GM18511 (cell line): ENCODE results near the gene TNC.

ENCODE experiments used
- ATAC-seq: cut with Tn5 transposase; IDR thresholded peaks from one replicate; pipeline ENCODE4 v1.9.1; 2021; ENCODE audit warnings: mild to moderate bottlenecking, moderate library complexity; ENCODE audit not compliant: unreplicated experiment

Gene TNC

DNA sequence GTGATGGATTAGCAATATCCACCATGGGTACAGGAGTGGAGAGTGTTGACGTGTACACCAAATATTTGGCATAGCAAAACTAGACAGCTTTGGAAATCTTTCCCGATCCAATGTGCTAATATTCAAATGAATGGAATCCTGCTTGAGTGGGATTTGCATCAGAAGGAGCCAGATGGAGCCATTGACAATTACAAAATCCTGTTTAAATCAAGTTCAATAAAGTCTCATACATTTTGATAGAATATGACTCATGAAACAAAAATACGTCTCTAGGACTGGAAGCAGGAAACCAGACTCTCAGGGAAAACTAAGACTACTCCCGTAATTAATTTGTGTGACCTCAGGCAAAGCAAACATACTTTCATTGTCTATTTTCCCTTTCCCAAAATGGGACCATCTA, 13.0 kb downstream of the TNC start:
- ATAC-seq, result no peak

DNA sequence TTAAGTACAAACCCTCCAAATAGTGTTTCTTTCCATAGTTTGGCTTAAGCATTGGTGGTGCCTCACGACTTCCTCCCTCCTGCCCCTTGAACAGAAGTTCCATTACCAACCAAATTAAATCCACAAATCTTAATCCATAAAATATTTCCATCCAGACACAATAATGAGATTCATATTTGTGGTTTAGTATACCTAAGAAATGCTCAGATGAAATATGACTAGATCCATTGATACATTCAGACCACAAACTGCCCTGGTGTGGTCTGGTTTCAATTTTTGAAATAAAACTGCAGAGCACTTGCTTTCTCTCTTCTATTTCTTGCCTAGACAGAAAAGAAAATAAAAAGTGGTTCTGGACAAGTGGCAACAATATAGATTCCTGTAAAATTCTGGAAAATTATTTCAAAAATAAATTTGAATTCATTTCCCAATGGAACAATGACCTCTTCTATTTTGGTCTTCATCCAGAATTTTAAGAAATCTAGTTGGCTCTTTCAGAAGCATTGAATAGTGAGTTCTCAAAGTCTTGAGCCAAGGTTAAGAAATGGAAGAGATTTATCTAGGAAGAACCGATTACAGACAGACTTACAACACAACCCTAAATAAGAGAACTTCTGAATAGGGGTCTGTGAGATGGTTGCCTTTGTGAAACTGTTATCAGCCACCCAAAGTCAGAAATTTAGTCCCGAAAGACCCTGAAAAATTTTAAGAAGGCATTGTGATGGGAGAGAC, 14.0 kb downstream of the TNC start:
- no peak for ATAC-seq

DNA sequence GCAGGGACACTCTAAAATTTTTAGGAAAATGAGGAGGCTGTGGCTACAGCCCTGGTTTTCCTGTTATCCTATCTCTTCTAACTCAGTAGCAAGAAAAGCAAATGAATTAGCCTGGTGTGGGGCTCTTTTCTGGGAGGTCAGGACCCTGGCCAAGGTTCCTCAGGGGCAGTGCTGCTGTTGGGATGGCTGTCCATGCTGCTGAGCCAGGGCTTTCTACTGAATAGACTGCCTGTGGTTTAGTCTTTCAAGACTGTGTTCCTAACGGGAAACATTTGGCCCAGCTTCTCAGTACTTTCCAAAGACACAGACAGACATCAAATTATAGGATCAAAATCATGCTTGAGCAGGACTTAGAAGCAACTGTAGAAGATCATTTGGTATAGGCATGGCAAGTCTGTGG, 18.1 kb downstream of the TNC start:
- ATAC-seq, result no peak

DNA sequence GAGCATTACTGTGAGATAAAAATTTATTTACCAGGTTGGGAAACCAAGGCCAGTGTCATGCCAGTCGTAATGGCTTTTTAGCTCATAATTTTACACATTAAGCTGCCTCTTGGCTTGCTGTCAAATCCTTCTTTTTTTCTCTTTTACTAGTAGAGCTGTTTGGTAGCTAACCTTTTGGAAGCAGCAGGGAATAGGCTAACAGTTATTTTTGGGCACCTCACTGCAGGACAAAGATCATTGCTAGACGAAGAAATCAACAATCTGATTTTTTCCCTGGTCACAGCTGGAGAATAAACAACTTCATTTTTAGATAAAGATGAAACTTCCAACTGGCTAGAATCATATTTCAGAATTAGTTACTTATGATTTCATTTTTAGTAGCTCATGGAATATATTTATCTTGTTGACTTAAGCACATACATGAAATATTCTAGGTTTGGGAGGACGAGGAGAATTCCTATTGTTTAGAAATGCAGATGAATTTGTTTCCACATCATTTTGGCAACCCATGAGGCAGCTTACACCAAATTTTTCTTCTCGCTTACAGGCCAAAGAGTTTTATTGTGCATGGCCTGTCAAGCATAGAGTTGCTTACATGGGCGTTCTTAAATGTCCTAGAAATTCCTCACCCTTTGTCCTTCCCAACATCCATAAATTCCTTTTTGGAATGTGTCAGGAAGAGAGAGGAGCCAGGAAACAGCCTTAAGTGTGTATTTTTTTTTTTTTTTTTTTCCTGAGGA, 19.6 kb downstream of the TNC start:
- ATAC-seq, result no peak

DNA sequence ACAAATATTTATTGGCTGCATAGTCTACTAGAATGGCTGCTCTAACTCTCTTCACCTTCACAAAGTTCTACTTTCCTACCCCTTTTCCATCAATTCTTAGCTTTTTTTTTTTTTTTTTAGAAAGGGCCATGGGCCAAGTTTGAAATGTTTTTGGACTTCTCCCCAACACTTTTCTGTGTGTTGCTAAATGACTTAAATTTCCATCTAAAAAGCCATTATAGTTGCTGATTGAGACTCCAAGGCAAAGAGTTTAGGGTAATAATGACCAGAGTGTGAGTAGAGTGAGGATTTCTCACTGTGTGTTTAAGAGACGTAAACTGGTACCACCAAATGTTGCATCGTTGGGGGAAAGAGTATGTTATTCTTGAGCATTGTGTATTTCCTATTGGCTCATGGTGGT, 24.4 kb downstream of the TNC start:
- no peak for ATAC-seq

DNA sequence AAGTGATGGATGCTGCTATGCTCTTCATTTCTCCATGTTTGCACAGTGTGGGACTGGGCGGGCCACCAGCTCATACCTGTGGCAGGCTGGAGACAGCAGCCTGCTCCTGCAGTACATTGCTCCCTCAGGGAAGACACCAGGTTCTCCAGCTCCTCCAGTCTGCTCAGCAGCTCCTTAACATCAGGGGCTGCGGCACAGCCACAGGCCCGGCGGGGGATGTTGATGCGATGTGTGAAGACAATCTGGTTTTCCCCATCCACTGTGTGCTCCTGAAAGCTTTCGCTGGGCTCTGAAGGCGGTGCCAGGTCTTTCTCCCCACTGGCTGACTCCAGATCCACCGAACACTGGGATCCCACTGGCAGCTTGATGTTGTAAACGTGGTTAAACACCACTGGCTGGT, 27.5 kb downstream of the TNC start:
- ATAC-seq, result no peak

DNA sequence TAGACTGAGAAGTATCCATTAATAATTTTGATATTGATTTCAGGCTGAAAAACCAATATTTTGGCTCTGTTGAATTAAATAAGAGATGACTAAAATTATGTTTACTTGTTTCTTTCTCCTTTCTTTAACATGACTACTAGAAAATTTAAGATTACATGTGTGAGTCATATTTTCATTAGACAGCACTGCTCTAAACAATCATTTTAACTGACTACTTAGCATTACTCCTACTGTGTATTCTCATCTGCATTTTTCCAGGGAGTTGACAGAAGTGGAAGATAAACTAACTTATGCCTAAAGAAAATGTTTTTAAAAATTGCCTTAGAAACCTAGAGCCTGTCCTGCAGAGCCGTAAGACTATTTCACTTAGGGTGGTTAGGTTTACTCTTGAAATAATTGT, 29.1 kb downstream of the TNC start:
- no peak for ATAC-seq

DNA sequence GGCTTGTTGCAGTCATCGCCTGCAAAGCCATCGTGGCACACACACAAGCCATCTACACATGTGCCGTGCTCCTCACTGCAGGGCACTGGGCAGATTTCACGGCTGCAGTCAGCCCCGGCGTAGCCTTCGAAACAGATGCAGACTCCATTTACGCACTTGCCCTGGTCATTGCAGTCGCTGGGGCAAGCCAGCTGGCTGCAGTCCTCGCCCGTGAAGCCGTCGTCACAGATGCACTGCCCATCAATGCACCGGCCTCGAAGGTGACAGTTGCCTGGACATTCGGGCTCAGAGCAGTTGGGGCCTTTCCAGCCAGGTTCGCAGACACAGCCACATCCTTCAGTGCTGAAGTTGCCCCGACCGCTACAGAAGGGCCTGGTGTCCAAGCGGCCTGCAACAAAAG, 31.1 kb downstream of the TNC start:
- ATAC-seq, result no peak

DNA sequence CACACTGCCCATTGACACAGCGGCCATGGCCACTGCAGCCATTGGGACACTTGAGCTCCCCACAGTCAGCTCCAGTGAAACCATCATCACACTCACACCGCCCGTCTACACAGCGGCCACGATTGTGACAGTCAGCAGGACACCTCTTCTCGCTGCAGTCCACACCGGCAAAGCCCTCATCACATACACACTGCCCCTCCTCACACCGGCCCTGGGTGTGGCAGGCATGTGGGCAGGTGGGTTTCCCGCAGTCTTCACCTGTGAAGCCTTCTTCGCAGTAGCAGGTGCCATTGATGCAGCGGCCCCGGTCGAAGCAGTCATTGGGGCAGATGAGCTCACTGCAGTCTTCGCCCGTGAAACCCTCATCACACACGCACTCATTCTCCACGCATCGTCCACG, 31.5 kb downstream of the TNC start:
- ATAC-seq, result no peak

DNA sequence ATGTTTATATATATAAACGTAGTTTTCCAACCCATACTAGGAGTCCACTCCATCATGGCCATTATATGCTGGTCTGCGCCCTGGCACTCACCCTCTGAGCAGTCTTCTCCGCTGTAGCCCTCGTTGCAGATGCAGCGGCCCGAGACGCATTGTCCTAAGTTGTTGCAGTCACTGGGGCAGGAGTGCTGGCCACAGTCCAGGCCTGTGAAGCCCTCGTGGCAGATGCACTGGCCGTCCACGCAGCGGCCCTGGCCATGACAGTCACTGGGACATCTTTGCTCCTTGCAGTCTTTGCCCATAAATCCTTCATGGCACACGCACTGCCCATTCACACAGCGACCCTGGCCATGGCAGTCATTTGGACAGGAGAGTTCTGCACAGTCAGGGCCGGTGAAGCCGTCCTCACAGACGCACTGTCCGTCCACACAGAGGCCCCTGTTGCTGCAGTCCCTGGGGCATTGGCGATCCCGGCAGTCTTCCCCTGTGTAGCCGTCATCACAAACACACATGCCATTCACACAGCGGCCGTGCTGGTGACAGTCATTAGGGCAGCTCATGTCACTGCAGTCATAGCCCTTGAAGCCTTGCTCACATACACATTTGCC, 32.1 kb downstream of the TNC start:
- no peak for ATAC-seq

DNA sequence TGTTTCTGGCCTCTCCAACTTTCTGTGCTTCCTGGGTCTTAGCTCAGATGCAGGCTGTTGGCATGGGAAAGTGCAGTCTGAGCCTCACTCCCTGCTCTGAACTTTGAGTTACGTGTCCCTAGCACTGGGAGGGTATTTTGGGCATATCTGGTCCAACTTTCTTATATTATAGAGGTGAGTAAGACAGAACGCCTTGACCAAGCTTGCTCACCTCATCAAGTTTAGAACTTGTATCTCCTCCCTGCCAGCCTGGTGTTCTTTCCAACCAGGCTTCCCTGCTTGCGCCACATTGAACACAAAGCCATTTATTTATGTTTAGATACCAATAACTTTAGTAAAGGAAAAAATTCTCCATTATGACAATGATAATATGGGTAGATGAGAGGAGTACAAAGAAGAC, 33.2 kb downstream of the TNC start:
- ATAC-seq, result no peak

DNA sequence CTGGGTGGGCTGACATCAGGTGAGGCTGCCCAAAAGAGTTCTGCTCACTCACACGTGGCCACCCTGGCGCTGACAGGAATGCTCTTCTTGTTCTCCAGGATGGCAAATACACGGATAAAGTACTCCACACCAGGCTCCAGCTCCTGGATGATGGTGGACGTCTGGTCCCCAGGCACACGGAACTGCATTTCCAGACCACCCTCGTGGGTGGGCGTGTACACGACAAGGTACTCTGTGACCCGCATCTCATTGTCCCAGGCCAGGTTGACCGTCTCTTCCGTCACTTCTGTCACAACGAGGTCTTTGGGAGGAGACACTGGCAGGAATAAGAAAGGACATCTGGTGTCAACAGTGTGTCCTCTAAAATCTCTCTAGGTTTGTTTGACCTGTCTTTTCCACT, 33.8 kb downstream of the TNC start:
- no peak for ATAC-seq

DNA sequence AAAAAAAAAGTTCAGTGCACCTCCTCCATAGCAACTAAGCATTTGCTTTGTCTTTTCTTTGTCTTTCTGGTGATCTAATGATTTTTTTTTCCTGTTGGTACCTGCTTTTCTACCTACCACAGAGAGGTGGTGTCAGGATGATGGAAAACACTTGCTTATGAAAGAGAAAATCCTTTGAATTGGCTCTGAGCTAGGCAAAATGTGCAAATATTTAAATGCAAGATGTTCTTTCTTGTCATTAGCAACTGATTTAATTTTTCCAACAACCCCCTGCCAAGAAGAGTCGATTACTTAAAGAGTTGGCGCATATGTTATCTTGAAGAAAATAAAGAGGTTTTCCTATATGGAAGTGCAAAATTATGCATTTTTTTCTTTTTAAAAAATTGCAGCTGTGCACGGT, 37.7 kb downstream of the TNC start:
- ATAC-seq, result no peak

DNA sequence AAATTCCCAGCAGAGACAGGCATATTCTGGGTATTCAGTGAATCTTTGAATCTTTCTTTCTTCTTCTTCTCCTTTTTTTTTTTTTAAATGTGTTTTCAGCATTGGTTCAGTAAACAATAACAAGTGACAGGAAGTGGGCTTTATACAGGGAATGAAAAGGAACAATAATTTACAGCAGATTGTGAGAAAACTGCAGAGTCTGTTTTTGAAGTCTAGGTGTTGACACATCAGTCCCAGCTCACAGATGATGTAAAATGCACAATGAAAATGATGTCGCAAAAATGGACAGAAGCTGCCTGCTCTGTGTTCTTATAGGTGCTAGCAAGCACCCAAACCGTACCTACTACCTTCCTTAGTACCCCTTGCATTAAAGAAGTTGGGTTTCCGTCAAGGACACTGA, 38.8 kb downstream of the TNC start:
- ATAC-seq, result no peak

DNA sequence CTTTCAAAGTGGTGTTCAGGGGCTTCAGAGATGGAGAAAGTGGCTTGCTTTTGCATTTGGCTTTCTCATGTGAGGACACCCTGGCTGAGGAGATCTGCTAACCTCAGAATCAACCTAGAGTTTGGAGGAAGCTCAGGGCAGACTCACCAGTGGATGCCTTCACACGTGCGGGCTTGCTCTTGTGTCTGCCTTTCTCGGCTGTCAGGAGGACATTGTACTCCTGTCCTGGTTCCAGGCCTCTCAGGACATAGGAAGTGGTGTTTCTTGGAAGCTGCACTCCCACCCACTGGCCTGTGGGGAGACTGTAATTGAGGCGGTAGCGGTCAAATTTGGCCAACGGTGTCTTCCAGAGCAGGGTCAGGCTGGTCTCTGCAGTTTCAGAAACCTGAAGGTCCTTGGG, 44.5 kb downstream of the TNC start:
- no peak for ATAC-seq

DNA sequence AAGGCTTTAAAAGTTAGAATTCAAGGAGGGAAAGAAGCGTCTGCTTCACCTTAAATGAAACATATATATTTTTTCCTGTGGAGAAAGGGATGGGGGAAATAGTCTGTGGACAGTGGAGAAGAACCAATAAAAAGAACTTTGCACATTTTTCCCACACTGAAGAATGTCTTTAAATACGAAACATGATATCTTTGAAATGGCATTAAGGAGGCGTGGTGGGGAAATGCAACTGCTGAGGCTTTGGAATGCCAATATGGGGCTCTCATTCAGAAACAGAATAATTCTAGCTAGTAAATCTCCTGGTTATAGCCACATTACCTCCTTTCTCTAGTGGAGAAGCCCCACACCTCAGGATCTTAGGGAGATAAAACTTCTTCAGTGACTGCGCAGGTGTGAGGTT, 46.8 kb downstream of the TNC start:
- no peak for ATAC-seq

DNA sequence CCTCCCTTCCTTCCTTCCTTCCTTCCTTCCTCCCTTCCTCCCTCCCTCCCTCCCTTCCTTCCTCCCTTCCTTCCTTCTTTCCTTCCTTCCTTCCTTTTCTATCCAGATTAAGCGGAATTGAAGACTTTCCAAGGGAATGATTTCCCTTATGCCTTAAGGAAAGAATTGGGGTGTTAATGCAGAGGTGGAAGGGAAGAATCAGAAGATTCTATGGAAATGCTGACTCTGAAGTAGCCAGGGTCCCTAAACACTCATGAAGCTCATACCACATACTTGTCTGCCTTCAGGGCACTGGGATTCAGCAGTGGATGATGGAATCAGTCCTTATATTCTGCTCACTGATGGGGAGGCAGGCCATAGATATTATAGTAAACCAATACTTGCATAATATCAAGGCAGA, 48.2 kb downstream of the TNC start:
- ATAC-seq, result no peak

DNA sequence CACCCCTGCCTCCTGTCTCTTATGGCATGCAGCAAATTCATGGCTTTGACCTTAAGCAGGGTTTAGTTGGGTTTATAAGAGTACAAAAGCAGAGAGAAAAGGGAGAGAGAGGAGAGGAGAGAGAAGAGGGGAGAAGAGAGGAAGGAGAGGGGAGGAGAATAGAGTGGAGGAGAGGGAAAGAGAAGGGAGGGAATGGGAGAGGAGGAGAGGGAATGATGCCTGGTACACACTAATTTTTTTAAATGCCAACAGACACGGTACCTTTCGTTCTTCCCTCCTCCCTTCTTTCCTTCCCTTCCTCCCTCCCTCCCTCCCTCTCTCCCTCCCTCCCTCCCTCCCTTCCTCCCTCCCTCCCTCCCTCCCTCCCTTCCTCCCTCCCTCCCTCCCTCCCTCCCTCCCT, 48.7 kb downstream of the TNC start:
- ATAC-seq, result no peak

DNA sequence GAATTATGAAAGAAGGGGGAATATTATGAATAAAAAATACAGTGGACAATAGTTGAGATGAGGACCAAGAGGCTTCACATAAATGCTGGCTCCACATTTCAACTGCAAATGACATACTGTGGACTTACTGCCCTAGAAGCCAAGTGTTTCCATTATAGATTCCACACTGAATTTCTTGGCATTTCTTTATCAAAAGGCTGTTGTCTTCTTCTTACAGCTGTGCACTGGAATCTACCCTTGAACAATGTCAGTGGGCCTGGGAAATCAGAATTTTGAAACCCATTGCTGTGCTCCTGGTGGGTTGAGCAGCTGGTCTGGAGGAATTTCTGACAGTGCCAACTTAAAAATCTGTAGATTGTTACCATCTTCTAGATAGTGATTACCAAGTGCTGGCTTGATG, 49.9 kb downstream of the TNC start:
- no peak for ATAC-seq

DNA sequence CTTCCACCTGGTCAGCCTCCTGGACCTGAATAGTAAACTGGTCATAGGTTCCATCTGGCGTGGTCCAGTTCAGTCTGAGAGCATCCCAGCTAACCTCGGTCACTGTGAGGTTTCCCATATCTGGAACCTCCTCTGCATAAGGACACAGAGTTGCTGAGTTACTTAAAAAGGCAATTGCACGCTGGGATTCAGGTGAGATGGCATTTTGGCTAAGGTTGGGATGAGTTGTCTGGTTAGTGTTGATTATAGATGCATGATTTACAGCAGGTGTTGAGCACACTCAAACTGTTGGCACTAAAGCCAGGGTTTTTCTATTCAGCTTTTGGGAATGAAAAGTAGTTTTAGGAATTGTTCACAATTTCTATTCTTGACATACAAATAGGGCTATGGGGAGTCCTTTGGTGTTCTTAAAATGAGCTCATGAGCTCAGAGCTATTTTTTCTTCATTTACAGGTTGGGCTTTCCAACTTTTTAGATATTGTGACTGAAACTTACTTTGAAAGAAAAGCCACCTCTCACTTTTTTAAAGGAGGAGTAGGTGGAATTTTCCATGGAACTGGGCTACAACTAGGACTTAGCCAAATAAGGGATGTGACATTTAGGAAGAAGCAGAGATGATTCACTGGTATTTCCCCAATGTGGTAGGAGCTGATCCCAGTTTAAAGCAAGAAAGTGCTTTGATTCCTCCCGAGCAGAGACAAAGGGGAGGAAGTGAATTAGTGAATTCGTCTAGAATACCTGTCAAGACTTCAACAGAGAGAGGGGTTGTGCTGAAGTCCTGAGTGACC, 54.7 kb downstream of the TNC start:
- ATAC-seq, result no peak

DNA sequence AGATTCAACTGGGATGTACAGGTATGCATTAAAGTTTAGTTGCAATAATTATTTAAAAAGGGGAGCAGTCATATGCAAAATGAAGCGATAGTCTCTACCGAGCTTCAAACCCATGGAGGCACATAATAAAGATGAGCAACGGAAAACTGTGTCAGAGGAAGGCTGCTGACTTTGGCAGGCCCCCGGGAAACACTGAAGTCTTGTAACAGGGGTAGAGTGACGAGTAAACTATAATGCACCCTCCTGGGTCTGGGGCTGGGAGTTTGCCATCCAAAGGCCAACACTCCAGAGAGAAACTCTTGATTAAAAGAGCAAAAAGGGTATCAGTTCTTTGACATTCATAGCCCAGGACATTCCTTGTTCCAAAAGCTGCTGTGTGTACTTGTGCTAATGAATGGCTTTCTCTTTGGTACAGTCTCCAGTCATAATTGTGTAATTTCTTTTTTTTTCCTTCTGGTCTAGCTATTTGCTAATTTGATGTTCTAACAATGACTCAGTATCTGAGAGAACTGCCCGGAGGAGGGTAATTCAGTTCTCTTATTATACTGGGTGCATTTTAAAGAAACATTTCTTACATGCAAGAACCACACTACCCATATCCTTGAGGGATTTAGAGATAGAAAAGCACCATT, 59.2 kb downstream of the TNC start:
- no peak for ATAC-seq
